Ovary (tissue), 3 donors: Measurements from ENCODE around the gene RBBP4.
"Not testable (repeated sequence)": the region's sequence is repeated elsewhere in the genome, so short reads cannot be mapped to it uniquely, and the experiment has no call there.

Experiments
- CTCF ChIP-seq, 3 donors: fragments of 450-650 bp in 2 of 3; fragments of 200-600 bp in 1 of 3; IDR thresholded peaks; one replicate each; pipeline versions ENCODE4 v1.5.1 to v1.8.0; 2016 to 2022; ENCODE audit warnings: antibody characterized with exemption in 3 of 3, mild to moderate bottlenecking in 1 of 3
- EP300 ChIP-seq: sonication (generic); formaldehyde crosslinking; IDR thresholded peaks from one replicate; pipeline ENCODE4 v1.6.1; 2017; ENCODE audit warnings: antibody characterized with exemption
- POLR2A ChIP-seq: fragments of 450-650 bp; IDR thresholded peaks from one replicate; pipeline ENCODE4 v1.6.1; 2017; ENCODE audit warnings: antibody characterized with exemption, mild to moderate bottlenecking, moderate library complexity
- donor health status: DM: no; HTN: no; CAD: no.

GRCh38 chr1:32711221-32711620 is 60.2 kb downstream of the RBBP4 start:
- TF ChIP-seq CTCF (IDR thresholded peaks at IDR 0.05); EP300; POLR2A: not testable (repeated sequence)
